Stimulated activated naive CD4-positive, alpha-beta T cell treated with Interleukin-2 at 50 U/mL for 16 hours (primary cell): ENCODE results near the gene CFAP20DC.
"Not testable (repeated sequence)": the region's sequence is repeated elsewhere in the genome, so short reads cannot be mapped to it uniquely, and the experiment has no call there.

ENCODE experiments used
- DNase-seq: peaks from one replicate; lab custom pipeline; 2025; lab: John Stamatoyannopoulos, UW

The CFAP20DC gene

GRCh38 chr3:58867621-58868020 lies 182.2 kb downstream of the CFAP20DC start:
- no peak for DNase-seq

- no peak for DNase-seq
These were observed 183.7 kb downstream of the CFAP20DC start for GRCh38 chr3:58866079-58866478.

GRCh38 chr3:58864480-58864879 lies 185.3 kb downstream of the CFAP20DC start:
- DNase-seq: no peak

GRCh38 chr3:58863206-58863605 lies 186.6 kb downstream of the CFAP20DC start:
- no peak for DNase-seq

GRCh38 chr3:58861551-58861950 lies 188.3 kb downstream of the CFAP20DC start:
- no peak for DNase-seq

- no peak for DNase-seq
These were observed 191.7 kb downstream of the CFAP20DC start for GRCh38 chr3:58858126-58858525.

GRCh38 chr3:58857402-58857801 lies 192.4 kb downstream of the CFAP20DC start:
- DNase-seq: no peak

- no peak for DNase-seq
These were observed 201.0 kb downstream of the CFAP20DC start for GRCh38 chr3:58848826-58849225.

GRCh38 chr3:58842050-58842747 lies 207.6 kb downstream of the CFAP20DC start:
- not testable (repeated sequence) for DNase-seq

- DNase-seq: no peak
These were observed 208.9 kb downstream of the CFAP20DC start for GRCh38 chr3:58840949-58841348.

GRCh38 chr3:58839964-58840363 lies 209.9 kb downstream of the CFAP20DC start:
- DNase-seq: no peak

- no peak for DNase-seq
These were observed 210.6 kb downstream of the CFAP20DC start for GRCh38 chr3:58839187-58839586.

- DNase-seq: no peak
These were observed 212.0 kb downstream of the CFAP20DC start for GRCh38 chr3:58837856-58838255.

GRCh38 chr3:58837141-58837843 lies 212.5 kb downstream of the CFAP20DC start:
- DNase-seq: no peak

GRCh38 chr3:58835086-58835485 lies 214.7 kb downstream of the CFAP20DC start:
- DNase-seq: no peak

- no peak for DNase-seq
These were observed 216.3 kb downstream of the CFAP20DC start for GRCh38 chr3:58833491-58833890.

GRCh38 chr3:58829321-58830000 lies 220.4 kb downstream of the CFAP20DC start:
- no peak for DNase-seq

GRCh38 chr3:58824777-58825176 lies 225.0 kb downstream of the CFAP20DC start:
- DNase-seq: no peak

- DNase-seq: no peak
These were observed 225.5 kb downstream of the CFAP20DC start for GRCh38 chr3:58824285-58824684.

GRCh38 chr3:58806551-58807244 lies 243.1 kb downstream of the CFAP20DC start:
- not testable (repeated sequence) for DNase-seq

- DNase-seq: no peak
These were observed 244.9 kb downstream of the CFAP20DC start for GRCh38 chr3:58804914-58805313.

GRCh38 chr3:58801541-58801940 lies 248.3 kb downstream of the CFAP20DC start:
- DNase-seq: no peak
